GM12878 (cell line): ENCODE results near the gene ANKS1A. TPM values are rescaled to one million over a fixed set of nuclear protein-coding genes. Genes with fewer than 3 reads are reported as not detected.

ENCODE experiments used
- ATAC-seq: fragments of 200-7000 bp; cut with Tn5 transposase; 3 replicates; pipeline ENCODE4 v1.9.1; 2020; ENCODE audit warnings: mild to moderate bottlenecking, moderate library complexity
- BruUV-seq: library from RNA; stranded (reverse); fragments of 400-500 nt; replicated peaks from 2 replicates; lab custom pipeline; 2021; lab: Mats Ljungman, UMichigan
- CTCF ChIA-PET: fragments of 300-600 bp; sonication (Branson Sonifier 250); formaldehyde crosslinking; extraction: SDS; loops from one replicate; lab custom pipeline; 2021; ENCODE audit warnings: inconsistent platforms; lab: Yijun Ruan, JAX
- POLR2A ChIA-PET: fragments of 350-600 bp; formaldehyde crosslinking; extraction: SDS; loops from one replicate; lab custom pipeline; 2021; ENCODE audit warnings: inconsistent platforms; lab: Charles Lee
- RAD21 ChIA-PET: fragments of 300-600 bp; sonication (Branson Sonifier 250); formaldehyde crosslinking; loops from one replicate; lab custom pipeline; 2023; ENCODE audit warnings: antibody characterized with exemption; ENCODE audit not compliant: unreplicated experiment; lab: Charles Lee
- SMC1A ChIA-PET: fragments of 300-600 bp; sonication (Branson Sonifier 250); formaldehyde crosslinking; loops from one replicate; lab custom pipeline; 2023; ENCODE audit not compliant: unreplicated experiment, uncharacterized antibody; lab: Charles Lee
- DNase-seq: peaks from one replicate; pipeline ENCODE4 v3.0.0-alpha.2; 2011; ENCODE audit warnings: low read depth, low spot score
- FAIRE-seq: peaks from 3 replicates; lab custom pipeline; 2011; peaks lifted over from hg19 to GRCh38; lab: Jason Lieb, UNC
- H2AFZ ChIP-seq: 2 replicates; pipeline ENCODE4 v1.6.0; 2011; ENCODE audit warnings: low read depth, low read length, control low read depth; ENCODE audit not compliant: control insufficient read depth
- H3K27ac ChIP-seq: 2 replicates; pipeline ENCODE4 v1.5.1; 2011; ENCODE audit warnings: control low read depth; ENCODE audit not compliant: control insufficient read depth, insufficient read depth
- H3K27me3 ChIP-seq, 2 experiments: replicated peaks in 1 of 2; 2 replicates each; pipeline versions ENCODE4 v1.6.0 to v1.6.1; 2011; ENCODE audit warnings: low read length in 1 of 2; ENCODE audit not compliant: control insufficient read depth in 2 of 2, insufficient read depth in 2 of 2
- H3K36me3 ChIP-seq, 2 experiments: 2 replicates each; pipeline ENCODE4 v1.5.1; 2011; ENCODE audit warnings: low read length in 1 of 2; ENCODE audit not compliant: control insufficient read depth in 2 of 2, insufficient read depth in 2 of 2
- H3K4me1 ChIP-seq: 2 replicates; pipeline ENCODE4 v1.6.1; 2011; ENCODE audit warnings: mild to moderate bottlenecking, low read length, moderate library complexity, mixed read lengths; ENCODE audit not compliant: control insufficient read depth, insufficient read depth
- H3K4me2 ChIP-seq: 2 replicates; pipeline ENCODE4 v1.6.0; 2011; ENCODE audit warnings: control low read depth; ENCODE audit not compliant: control insufficient read depth, insufficient read depth
- H3K4me3 ChIP-seq: fragments of 200-600 bp; sonication (generic); 2 replicates; pipeline ENCODE4 v1.5.1; 2016
- H3K79me2 ChIP-seq: 2 replicates; pipeline ENCODE4 v1.6.0; 2011; ENCODE audit warnings: low read length; ENCODE audit not compliant: control insufficient read depth, insufficient read depth
- H3K9ac ChIP-seq: 2 replicates; pipeline ENCODE4 v1.8.0; 2011; ENCODE audit warnings: low read length, control low read depth, mixed read lengths; ENCODE audit not compliant: control insufficient read depth, insufficient read depth
- H3K9me3 ChIP-seq: replicated peaks from 3 replicates; pipeline ENCODE4 v1.5.1; 2011; ENCODE audit warnings: mild to moderate bottlenecking, low read length; ENCODE audit not compliant: control insufficient read depth, insufficient read depth
- H4K20me1 ChIP-seq: 2 replicates; pipeline ENCODE4 v1.6.0; 2011; ENCODE audit not compliant: control insufficient read depth, insufficient read depth
- ATF7 ChIP-seq: fragments of 450-650 bp; IDR thresholded peaks from 2 replicates; pipeline ENCODE4 v1.6.1; 2016; ENCODE audit warnings: low read depth, mild to moderate bottlenecking
- BMI1 ChIP-seq: fragments of 450-650 bp; IDR thresholded peaks from 2 replicates; pipeline ENCODE4 v1.6.1; 2016; ENCODE audit warnings: mild to moderate bottlenecking, moderate library complexity, borderline replicate concordance
- CBFB ChIP-seq: IDR thresholded peaks from 2 replicates; pipeline ENCODE4 v1.6.1; 2016; ENCODE audit warnings: antibody characterized with exemption, low read depth
- CHD2 ChIP-seq: IDR thresholded peaks from 2 replicates; pipeline ENCODE4 v1.6.1; 2011; ENCODE audit warnings: low read depth, low read length, improper control_type of control experiment, borderline replicate concordance
- EZH2 ChIP-seq: IDR thresholded peaks from 2 replicates; pipeline ENCODE4 v1.6.1; 2012; ENCODE audit warnings: low read depth, mild to moderate bottlenecking, control low read depth, inconsistent platforms, low read length, borderline replicate concordance; ENCODE audit not compliant: control insufficient read depth
- LARP7 ChIP-seq: fragments of 450-650 bp; IDR thresholded peaks from 2 replicates; pipeline ENCODE4 v1.6.1; 2017; ENCODE audit warnings: mild to moderate bottlenecking
- MYC ChIP-seq: IDR thresholded peaks from 2 replicates; pipeline ENCODE4 v1.6.1; 2011; ENCODE audit warnings: mild to moderate bottlenecking, low read length, moderate library complexity, inconsistent platforms; ENCODE audit not compliant: insufficient read depth, insufficient replicate concordance, insufficient read length, severe bottlenecking
- NFIC ChIP-seq: IDR thresholded peaks from 2 replicates; pipeline ENCODE4 v1.6.1; 2012; ENCODE audit warnings: low read depth, mild to moderate bottlenecking, inconsistent platforms, low read length, moderate library complexity
- RAD51 ChIP-seq: fragments of 450-650 bp; IDR thresholded peaks from 2 replicates; pipeline ENCODE4 v1.6.1; 2016; ENCODE audit warnings: moderate library complexity, mild to moderate bottlenecking, inconsistent platforms
- RB1 ChIP-seq: fragments of 450-650 bp; formaldehyde crosslinking; IDR thresholded peaks from 2 replicates; pipeline ENCODE4 v1.6.1; 2017; ENCODE audit warnings: mild to moderate bottlenecking, borderline replicate concordance
- RBBP5 ChIP-seq: fragments of 200-600 bp; sonication (generic); conservative IDR thresholded peaks from 2 replicates; pipeline ENCODE4 v1.6.1; 2016
- SIX5 ChIP-seq: IDR thresholded peaks from 2 replicates; pipeline ENCODE4 v1.6.1; 2011; ENCODE audit warnings: mild to moderate bottlenecking, low read depth, low read length, moderate library complexity; ENCODE audit not compliant: severe bottlenecking
- SMAD1 ChIP-seq: fragments of 450-650 bp; IDR thresholded peaks from 2 replicates; pipeline ENCODE4 v1.6.1; 2018; ENCODE audit warnings: mild to moderate bottlenecking, low read depth; ENCODE audit not compliant: partially characterized antibody
- TCF12 ChIP-seq: IDR thresholded peaks from 2 replicates; pipeline ENCODE4 v1.6.1; 2011; ENCODE audit warnings: low read depth, mild to moderate bottlenecking, low read length
- ZNF384 ChIP-seq: IDR thresholded peaks from 2 replicates; pipeline ENCODE4 v1.6.1; 2012; ENCODE audit warnings: low read depth, mild to moderate bottlenecking, low read length, improper control_type of control experiment, borderline replicate concordance
- WGBS: methylation state at CpG from one replicate; pipeline ENCODE4 v1.1.6; 2016; ENCODE audit warnings: low lambda C conversion rate; ENCODE audit not compliant: insufficient replicate concordance, insufficient coverage; ENCODE audit errors: missing lambda C conversion rate; 5-methylcytosine and 5-hydroxymethylcytosine counted together
- in situ Hi-C: fragments of 300-500 bp; cut with MboI; formaldehyde crosslinking; loops from 9 replicates; pipeline ENCODE4 v1.14.3; 2018; ENCODE audit warnings: mixed read lengths
- intact Hi-C: fragments of 100-400 bp; cut with micrococcal nuclease; formaldehyde crosslinking; loops from one replicate; pipeline ENCODE4 v1.14.2; 2022; ENCODE audit not compliant: unreplicated experiment
- polyA plus RNA-seq, 11 experiments: library from polyadenylated mRNA; depleted of rRNA in 4 of 11; unstranded in 6 of 11; stranded (reverse) in 5 of 11; fragments of >200 nt; fragmentation: Nextera tagmentation in 4 of 11; fragmentation: Illumina TruSeq in 1 of 11; extraction: Ambion mirVana in 4 of 11; extraction: Trizol in 1 of 11; gene quantifications; 1 replicate in 1 of 11; 2 replicates in 10 of 11; pipeline versions ENCODE4 v1.2.1 to v1.2.3, GENCODE V29; 2011 to 2016; ENCODE audit warnings: inconsistent platforms in 2 of 11, missing spikeins in 2 of 11, low read depth in 1 of 11
- total RNA-seq, 4 experiments: library from RNA; depleted of rRNA in 3 of 4; stranded (reverse); fragments of >200 nt in 3 of 4; fragmentation: Illumina TruSeq in 1 of 4; extraction: Trizol in 1 of 4; gene quantifications; 2 replicates each; pipeline versions ENCODE4 v1.2.1 to v1.2.3, GENCODE V29; 2013 to 2021
- TF ChIP-seq, protein P1 (sequence below): IDR thresholded peaks from 2 replicates; pipeline ENCODE4 v1.6.1; 2012; ENCODE audit warnings: mild to moderate bottlenecking, low read depth, low read length
- TF ChIP-seq, protein P2 (sequence below): IDR thresholded peaks from 2 replicates; pipeline ENCODE4 v1.6.1; 2011; ENCODE audit warnings: low read depth, low read length, improper control_type of control experiment, borderline replicate concordance
- TF ChIP-seq, protein P3 (sequence below): fragments of 150-350 bp; IDR thresholded peaks from 2 replicates; pipeline ENCODE4 v1.6.1; 2014; ENCODE audit warnings: mild to moderate bottlenecking, low read depth, low read length

The ANKS1A gene
- total and polyA plus RNA-seq, 10 of the 15 experiments (the other 5 are each of a cell fraction or from before 2014, with no cell fraction given) = 0.60 to 7.0 (median 3.0) TPM

GRCh38 chr6:35018746-35019145 is 129.7 kb downstream of the ANKS1A start (continued):
- TF ChIP-seq MYC (no peak), ZNF384 (no peak), SMAD1 (no peak), TCF12 (no peak), CBFB (no peak), RBBP5 (no peak)
- TF ChIP-seq, protein P1, sequence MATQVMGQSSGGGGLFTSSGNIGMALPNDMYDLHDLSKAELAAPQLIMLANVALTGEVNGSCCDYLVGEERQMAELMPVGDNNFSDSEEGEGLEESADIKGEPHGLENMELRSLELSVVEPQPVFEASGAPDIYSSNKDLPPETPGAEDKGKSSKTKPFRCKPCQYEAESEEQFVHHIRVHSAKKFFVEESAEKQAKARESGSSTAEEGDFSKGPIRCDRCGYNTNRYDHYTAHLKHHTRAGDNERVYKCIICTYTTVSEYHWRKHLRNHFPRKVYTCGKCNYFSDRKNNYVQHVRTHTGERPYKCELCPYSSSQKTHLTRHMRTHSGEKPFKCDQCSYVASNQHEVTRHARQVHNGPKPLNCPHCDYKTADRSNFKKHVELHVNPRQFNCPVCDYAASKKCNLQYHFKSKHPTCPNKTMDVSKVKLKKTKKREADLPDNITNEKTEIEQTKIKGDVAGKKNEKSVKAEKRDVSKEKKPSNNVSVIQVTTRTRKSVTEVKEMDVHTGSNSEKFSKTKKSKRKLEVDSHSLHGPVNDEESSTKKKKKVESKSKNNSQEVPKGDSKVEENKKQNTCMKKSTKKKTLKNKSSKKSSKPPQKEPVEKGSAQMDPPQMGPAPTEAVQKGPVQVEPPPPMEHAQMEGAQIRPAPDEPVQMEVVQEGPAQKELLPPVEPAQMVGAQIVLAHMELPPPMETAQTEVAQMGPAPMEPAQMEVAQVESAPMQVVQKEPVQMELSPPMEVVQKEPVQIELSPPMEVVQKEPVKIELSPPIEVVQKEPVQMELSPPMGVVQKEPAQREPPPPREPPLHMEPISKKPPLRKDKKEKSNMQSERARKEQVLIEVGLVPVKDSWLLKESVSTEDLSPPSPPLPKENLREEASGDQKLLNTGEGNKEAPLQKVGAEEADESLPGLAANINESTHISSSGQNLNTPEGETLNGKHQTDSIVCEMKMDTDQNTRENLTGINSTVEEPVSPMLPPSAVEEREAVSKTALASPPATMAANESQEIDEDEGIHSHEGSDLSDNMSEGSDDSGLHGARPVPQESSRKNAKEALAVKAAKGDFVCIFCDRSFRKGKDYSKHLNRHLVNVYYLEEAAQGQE = no peak

GRCh38 chr6:35019171-35019570 is 130.1 kb downstream of the ANKS1A start:
- RAD21 ChIA-PET = interaction anchor here (0.6 kb wide), 1 partner anchor 120 kb away, joined by 4 read pairs; no protein-coding TSS in a partner anchor
- SMC1A ChIA-PET = interaction anchor here (1.4 kb wide), 1 partner anchor 11 kb away, joined by 3 read pairs; no protein-coding TSS in a partner anchor
- H3K27me3 ChIP-seq = no peaks in the 10 kb centered on the region
- no peaks in the 10 kb centered on the region for H3K9me3 ChIP-seq
- H3K36me3 ChIP-seq = no peaks in the 10 kb centered on the region; a peak in 1 of 4 replicates
- H3K4me3 ChIP-seq = no peak overlapping the region
- H3K27ac ChIP-seq = no peak overlapping the region
- no peak overlapping the region for H3K9ac ChIP-seq
- POLR2A ChIA-PET = no interaction called here
- intact Hi-C loops (no loop called here), in situ Hi-C loops (no loop called here)
- no peaks in the 10 kb centered on the region for H3K4me1 ChIP-seq
- DNase-seq (no peak), ATAC-seq (no peak), FAIRE-seq (no peak)
- no peak overlapping the region for H2AFZ ChIP-seq
- 88% methylated on average over 1 of the region's 1 CpG for WGBS
- no TSS peak for BruUV-seq
- H3K79me2 ChIP-seq = no peaks in the 10 kb centered on the region
- H3K4me2 ChIP-seq = no peak overlapping the region
- CTCF ChIA-PET = interaction anchor here (1.2 kb wide), 1 partner anchor 186 kb away, joined by 3 read pairs; no protein-coding TSS in a partner anchor
- no peaks in the 10 kb centered on the region for H4K20me1 ChIP-seq
- no peak for TF ChIP-seq CHD2
- no peak for TF ChIP-seq BMI1
- no peak for TF ChIP-seq LARP7
- TF ChIP-seq, protein P2, sequence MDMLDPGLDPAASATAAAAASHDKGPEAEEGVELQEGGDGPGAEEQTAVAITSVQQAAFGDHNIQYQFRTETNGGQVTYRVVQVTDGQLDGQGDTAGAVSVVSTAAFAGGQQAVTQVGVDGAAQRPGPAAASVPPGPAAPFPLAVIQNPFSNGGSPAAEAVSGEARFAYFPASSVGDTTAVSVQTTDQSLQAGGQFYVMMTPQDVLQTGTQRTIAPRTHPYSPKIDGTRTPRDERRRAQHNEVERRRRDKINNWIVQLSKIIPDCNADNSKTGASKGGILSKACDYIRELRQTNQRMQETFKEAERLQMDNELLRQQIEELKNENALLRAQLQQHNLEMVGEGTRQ = no peak
- TF ChIP-seq RAD51 = no peak
- TF ChIP-seq NFIC = no peak
- TF ChIP-seq SMAD1 = no peak
- TF ChIP-seq, protein P3, sequence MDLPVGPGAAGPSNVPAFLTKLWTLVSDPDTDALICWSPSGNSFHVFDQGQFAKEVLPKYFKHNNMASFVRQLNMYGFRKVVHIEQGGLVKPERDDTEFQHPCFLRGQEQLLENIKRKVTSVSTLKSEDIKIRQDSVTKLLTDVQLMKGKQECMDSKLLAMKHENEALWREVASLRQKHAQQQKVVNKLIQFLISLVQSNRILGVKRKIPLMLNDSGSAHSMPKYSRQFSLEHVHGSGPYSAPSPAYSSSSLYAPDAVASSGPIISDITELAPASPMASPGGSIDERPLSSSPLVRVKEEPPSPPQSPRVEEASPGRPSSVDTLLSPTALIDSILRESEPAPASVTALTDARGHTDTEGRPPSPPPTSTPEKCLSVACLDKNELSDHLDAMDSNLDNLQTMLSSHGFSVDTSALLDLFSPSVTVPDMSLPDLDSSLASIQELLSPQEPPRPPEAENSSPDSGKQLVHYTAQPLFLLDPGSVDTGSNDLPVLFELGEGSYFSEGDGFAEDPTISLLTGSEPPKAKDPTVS = no peak
- no peak for TF ChIP-seq EZH2
- no peak for TF ChIP-seq RB1
- TF ChIP-seq ATF7 = no peak
- no peak for TF ChIP-seq SIX5
